Measurements from ENCODE around the gene GATM.

DNA sequence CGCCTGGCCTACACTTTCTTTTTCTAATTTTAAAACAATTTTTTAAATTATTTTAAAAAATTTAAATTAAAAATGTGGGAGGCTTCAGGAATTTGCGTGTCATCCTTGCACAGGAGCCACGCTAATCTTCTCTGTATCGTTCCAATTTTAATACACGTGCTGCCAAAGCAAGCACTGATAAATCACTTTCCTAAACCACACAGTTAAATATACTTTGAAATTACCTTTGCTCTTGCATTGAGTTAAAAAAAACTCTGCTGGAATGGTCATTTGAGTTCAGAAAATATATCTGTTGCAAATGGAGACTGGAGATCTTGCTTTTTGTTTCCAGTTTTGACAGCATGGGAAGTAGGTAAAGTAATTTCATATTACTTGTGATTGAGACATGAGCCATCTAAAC, 23.6 kb downstream of the GATM start:
- TF ChIP-seq POLR2A (IDR thresholded peaks at IDR 0.05; ENCODE audit: low read length) (no peak), GATA1 (IDR thresholded peaks at IDR 0.05; ENCODE audit: low read depth, low read length) (no peak)
